HG03095 (cell line): Measurements from ENCODE around the gene TCEA3.

Source experiments
- ATAC-seq: cut with Tn5 transposase; IDR thresholded peaks from one replicate; pipeline ENCODE4 v1.9.1; 2021; ENCODE audit warnings: moderate library complexity; ENCODE audit not compliant: unreplicated experiment

The TCEA3 gene

GRCh38 chr1:23370330-23370708, 54.2 kb downstream of the TCEA3 start:
- ATAC-seq, result no peak

- ATAC-seq, result no peak
These were observed 55.1 kb downstream of the TCEA3 start, which contains the start of gene ZNF436 for GRCh38 chr1:23369335-23370013. Gene ZNF436 (minus strand): TSS chr1:23369836. CDS start chr1:23368005, 1,831 bp downstream.

- peak; percentile 63 for ATAC-seq
These were observed 55.8 kb downstream of the TCEA3 start for GRCh38 chr1:23368562-23369334.

GRCh38 chr1:23367791-23368561, 56.6 kb downstream of the TCEA3 start:
- peak; percentile 81 for ATAC-seq

- ATAC-seq, result no peak
These were observed 57.1 kb downstream of the TCEA3 start for GRCh38 chr1:23367451-23367790.

GRCh38 chr1:23366598-23366997, 58.0 kb downstream of the TCEA3 start:
- no peak for ATAC-seq

GRCh38 chr1:23366146-23366545, 58.4 kb downstream of the TCEA3 start:
- no peak for ATAC-seq

GRCh38 chr1:23362218-23362713, 62.3 kb downstream of the TCEA3 start:
- ATAC-seq, result no peak

- ATAC-seq, result no peak
These were observed 66.2 kb downstream of the TCEA3 start for GRCh38 chr1:23358310-23358875.

GRCh38 chr1:23357138-23357908, 67.2 kb downstream of the TCEA3 start:
- ATAC-seq, result no peak

GRCh38 chr1:23356471-23357137, 67.9 kb downstream of the TCEA3 start:
- ATAC-seq, result no peak

GRCh38 chr1:23354245-23354644, 70.3 kb downstream of the TCEA3 start:
- ATAC-seq, result no peak

GRCh38 chr1:23352096-23352695, 72.4 kb downstream of the TCEA3 start:
- no peak for ATAC-seq

- ATAC-seq, result no peak
These were observed 78.6 kb downstream of the TCEA3 start for GRCh38 chr1:23345920-23346319.

GRCh38 chr1:23344987-23345472, 79.5 kb downstream of the TCEA3 start:
- no peak for ATAC-seq

- ATAC-seq, result peak; percentile 88
These were observed 80.2 kb downstream of the TCEA3 start, which contains the start of gene HNRNPR for GRCh38 chr1:23344111-23344986. Gene HNRNPR (minus strand): TSS chr1:23344284. CDS start chr1:23341008, 3,276 bp downstream.

- ATAC-seq, result peak; percentile 9
These were observed 81.1 kb downstream of the TCEA3 start for GRCh38 chr1:23343221-23344110.
